Spleen (tissue), 7 donors: ENCODE results near the gene CNOT3.

Source experiments
- POLR2A ChIP-seq, 3 donors: fragments of 450-650 bp; IDR thresholded peaks; one replicate each; pipeline ENCODE4 v1.5.1; 2017; ENCODE audit warnings: antibody characterized with exemption in 3 of 3, mild to moderate bottlenecking in 1 of 3
- POLR2AphosphoS5 ChIP-seq, 3 donors: sonication (generic); formaldehyde crosslinking; IDR thresholded peaks; one replicate each; pipeline ENCODE4 v1.5.1; 2017; ENCODE audit warnings: antibody characterized with exemption in 3 of 3
- TF ChIP-seq, protein P1 (sequence below), 11 experiments: fragments of 200-600 bp in 7 of 11; fragments of 450-650 bp in 4 of 11; sonication (generic) in 4 of 11; IDR thresholded peaks in 8 of 11; conservative IDR thresholded peaks in 3 of 11; 1 replicate in 7 of 11; 2 replicates in 4 of 11; pipeline versions ENCODE4 v1.4.0 to v1.8.0; 2016 to 2021; ENCODE audit warnings: antibody characterized with exemption in 11 of 11, inconsistent platforms in 4 of 11, mild to moderate bottlenecking in 1 of 11
- donor health status: DM: no; HTN: no; CAD: no; lungs with moderate emphysema.
- donor health status: DM: no; HTN: no; CAD: no.
- donor health status: DM: no; HTN: no; CAD: no.

DNA sequence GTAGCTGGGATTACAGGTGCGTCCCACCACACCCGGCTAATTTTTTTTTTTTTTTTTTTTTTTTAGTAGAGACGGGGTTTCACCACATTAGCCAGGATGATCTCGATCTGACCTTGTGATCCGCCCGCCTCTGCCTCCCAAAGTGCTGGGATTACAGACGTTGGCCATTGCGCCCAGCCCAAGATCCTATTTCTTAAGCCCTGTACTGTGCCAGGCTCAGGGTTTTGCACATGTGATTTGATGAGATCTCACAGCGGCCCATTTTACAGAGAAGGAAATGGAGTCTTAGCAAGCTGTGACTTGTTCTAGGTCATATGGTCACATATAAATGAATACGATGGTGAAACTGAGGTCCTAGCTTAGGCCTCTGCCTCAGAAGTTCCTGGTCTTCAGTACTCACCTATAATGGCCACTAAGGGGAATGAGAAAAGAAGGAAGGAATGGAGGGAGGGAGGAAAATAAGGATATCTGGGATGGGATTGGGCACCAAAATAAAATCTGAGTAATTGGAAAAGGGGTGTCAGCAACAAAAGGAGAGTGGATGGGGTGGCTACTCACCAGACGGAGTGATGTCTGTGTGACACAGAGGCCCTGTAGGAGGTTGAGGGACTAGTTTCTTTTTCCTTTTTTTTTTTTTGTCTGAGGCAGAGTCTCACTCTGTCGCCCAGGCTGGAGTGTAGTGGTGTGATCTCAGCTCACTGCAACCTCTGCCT is 38.2 kb upstream of the CNOT3 start:
- TF ChIP-seq POLR2A (IDR thresholded peaks at IDR 0.05) (no peak), POLR2AphosphoS5 (IDR thresholded peaks at IDR 0.05) (no peak)
- TF ChIP-seq, protein P1, sequence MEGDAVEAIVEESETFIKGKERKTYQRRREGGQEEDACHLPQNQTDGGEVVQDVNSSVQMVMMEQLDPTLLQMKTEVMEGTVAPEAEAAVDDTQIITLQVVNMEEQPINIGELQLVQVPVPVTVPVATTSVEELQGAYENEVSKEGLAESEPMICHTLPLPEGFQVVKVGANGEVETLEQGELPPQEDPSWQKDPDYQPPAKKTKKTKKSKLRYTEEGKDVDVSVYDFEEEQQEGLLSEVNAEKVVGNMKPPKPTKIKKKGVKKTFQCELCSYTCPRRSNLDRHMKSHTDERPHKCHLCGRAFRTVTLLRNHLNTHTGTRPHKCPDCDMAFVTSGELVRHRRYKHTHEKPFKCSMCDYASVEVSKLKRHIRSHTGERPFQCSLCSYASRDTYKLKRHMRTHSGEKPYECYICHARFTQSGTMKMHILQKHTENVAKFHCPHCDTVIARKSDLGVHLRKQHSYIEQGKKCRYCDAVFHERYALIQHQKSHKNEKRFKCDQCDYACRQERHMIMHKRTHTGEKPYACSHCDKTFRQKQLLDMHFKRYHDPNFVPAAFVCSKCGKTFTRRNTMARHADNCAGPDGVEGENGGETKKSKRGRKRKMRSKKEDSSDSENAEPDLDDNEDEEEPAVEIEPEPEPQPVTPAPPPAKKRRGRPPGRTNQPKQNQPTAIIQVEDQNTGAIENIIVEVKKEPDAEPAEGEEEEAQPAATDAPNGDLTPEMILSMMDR (IDR thresholded peaks at IDR 0.05 in 8 of 11, conservative IDR thresholded peaks at IDR 0.05 in 3 of 11): no peak
